Activated CD4-positive, CD25-positive, alpha-beta regulatory T cell (primary cell): ENCODE results near the gene PSTPIP2.

Source experiments
- DNase-seq, 4 experiments: peaks; one replicate each; lab custom pipeline; 2025; lab: John Stamatoyannopoulos, UW

PSTPIP2 gene

DNA sequence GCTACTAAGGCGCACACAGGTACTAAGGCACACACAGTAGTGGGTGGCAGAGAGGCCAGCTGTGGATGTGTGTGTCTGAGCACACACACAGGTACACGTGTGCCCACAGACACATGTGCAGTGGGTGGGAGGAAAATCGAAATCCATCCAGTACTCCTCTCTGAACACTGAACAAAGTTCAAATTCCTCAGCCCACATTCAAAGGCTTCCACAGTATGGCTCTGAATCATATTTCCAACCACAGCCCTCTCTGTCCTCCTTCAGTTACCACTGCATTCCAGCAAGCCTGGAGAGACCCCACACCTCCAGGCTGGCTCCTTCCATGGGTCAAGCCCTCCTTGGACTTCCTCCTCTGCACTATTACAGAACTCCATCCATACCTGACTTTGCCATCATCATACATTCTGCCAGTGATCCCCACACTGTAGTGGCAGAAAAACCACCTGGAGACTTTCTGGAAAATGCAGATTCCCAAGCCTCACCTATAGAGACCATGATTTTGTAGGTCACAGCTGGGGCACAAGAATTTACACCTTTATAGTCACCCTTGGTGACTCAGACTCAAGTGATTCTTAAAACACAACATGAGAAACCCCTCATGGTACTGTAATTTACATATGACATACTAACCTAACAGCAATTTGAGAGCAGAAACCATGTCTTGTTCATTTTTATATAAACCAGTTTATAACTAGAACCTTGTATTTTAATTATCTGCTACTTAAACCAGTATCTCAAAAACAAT, 136.3 kb downstream of the PSTPIP2 start:
- no peak for DNase-seq
